ENCODE measurements around the gene DVL2. TPM values are rescaled to one million over a fixed set of nuclear protein-coding genes. Genes with fewer than 3 reads are reported as not detected.
A peak's percentile ranks its signal among the peaks of the same experiment; 100 is the strongest.

Gene DVL2
- total and polyA plus RNA-seq, 2 of the 13 experiments (the other 11 are each of a cell fraction or from before 2014, with no cell fraction given) = 5.7 to 38.2 TPM

- no peak; the same call in 1 of the 2 replicates for TF ChIP-seq AFF4 (CRISPR knock-in tag; IDR thresholded peaks at IDR 0.05)
Observed at GRCh38 chr17:7252176-7253043, 18.1 kb upstream of the DVL2 start, which contains the start of gene ELP5 (continued).

- H4K20me1 ChIP-seq (ENCODE audit: insufficient read depth, low read length) = no peaks in the 10 kb centered on the region
- peak; percentile 99 for DNase-seq (ENCODE audit: low spot score)
- peaks cover 38% of the 10 kb centered on the region for H3K4me1 ChIP-seq (ENCODE audit: insufficient read depth, low read length)
- H2AFZ ChIP-seq (ENCODE audit: low read length) = no peak within 1 kb of the TSS
- intact Hi-C loops (cut with micrococcal nuclease; ENCODE audit: unreplicated experiment) (no loop called here), in situ Hi-C loops (cut with HindIII; ENCODE audit: extremely low pct_ligation_motif_present, low pct_unique_long_range_greater_than_20kb) (no loop called here)
- no peaks in the 10 kb centered on the region for H3K9me3 ChIP-seq (ENCODE audit: low read length)
- WGBS (ENCODE audit: low lambda C conversion rate) = under 1% methylated on average over 22 of the region's 41 CpGs
- ChIA-PET POLR2A (interaction anchor here (0.7 to 2.6 kb wide), 10 partner anchors 10 to 78 kb away, joined by 3 to 34 read pairs (median 10); partner anchors contain the start of genes ACADVL, ASGR1, DLG4 and DVL2), CTCF (ENCODE audit: low intra/inter-chr PET ratio, low total read pairs) (interaction anchor here (1.5 kb wide), 2 partner anchors 29 to 44 kb away, joined by 4 to 5 read pairs; partner anchors contain the start of gene SLC2A4)
- H3K4me3 ChIP-seq (replicated peaks in 1 of 3; ENCODE audit: insufficient read depth in 1 of 3, low read depth in 2 of 3, low read length in 3 of 3) = peak within 1 kb of the TSS; percentile 95 to 99 (median 96)
- H3K9ac ChIP-seq (ENCODE audit: insufficient read depth, low read depth, low read length) = peak within 1 kb of the TSS; percentile 96
- peak; percentile 93 for ATAC-seq
- H3K27me3 ChIP-seq (ENCODE audit: control insufficient read depth in 1 of 2, insufficient read depth in 2 of 2, low read length in 2 of 2) = peaks cover 0 to 2% of the 10 kb centered on the region in 2 experiments; a peak in 1 of 5 replicates
- peak within 1 kb of the TSS; percentile 91 for H3K4me2 ChIP-seq (ENCODE audit: low read depth, low read length)
- H3K36me3 ChIP-seq (replicated peaks in 1 of 2; ENCODE audit: control insufficient read depth in 1 of 2, insufficient read depth in 2 of 2, low read length in 2 of 2) = peaks cover 9 to 18% of the 10 kb centered on the region in 2 experiments; a peak in 4 of 5 replicates
- peak within 1 kb of the TSS; percentile 99 for H3K27ac ChIP-seq (ENCODE audit: extremely low read length, insufficient read depth, low read length)
- H3K79me2 ChIP-seq (ENCODE audit: insufficient read depth, low read length) = peaks cover 54% of the 10 kb centered on the region
- peak; percentile 97 for FAIRE-seq
- no TSS peak for BruUV-seq (replicated peaks)
- TF ChIP-seq ZFP82 (CRISPR knock-in tag; IDR thresholded peaks at IDR 0.05; ENCODE audit: borderline replicate concordance) = 0 out of 2 replicates have a peak, but pooled peaks have one; percentile 43
- no peak for TF ChIP-seq GFI1 (CRISPR knock-in tag; IDR thresholded peaks at IDR 0.05; ENCODE audit: borderline replicate concordance)
- peak; percentile 78 for TF ChIP-seq GABPA (IDR thresholded peaks at IDR 0.05; ENCODE audit: low read depth, low read length)
- TF ChIP-seq GABPA (CRISPR knock-in tag; IDR thresholded peaks at IDR 0.05; ENCODE audit: low read depth) = peak; percentile 95
- 0 out of 2 replicates have a peak, but pooled peaks have one; percentile 30 for TF ChIP-seq ZSCAN30 (CRISPR knock-in tag; IDR thresholded peaks at IDR 0.05)
- TF ChIP-seq HDAC2 (CRISPR knock-in tag; IDR thresholded peaks at IDR 0.05) = no peak
- TF ChIP-seq ZNF7 (CRISPR knock-in tag; IDR thresholded peaks at IDR 0.05) = no peak
- TF ChIP-seq HCFC1 (IDR thresholded peaks at IDR 0.05; ENCODE audit: low read depth, low read length) = peak; percentile 46; the same call in 1 of the 2 replicates
- 0 out of 2 replicates have a peak, but pooled peaks have one; percentile 23 for TF ChIP-seq ZSCAN31 (CRISPR knock-in tag; IDR thresholded peaks at IDR 0.05; ENCODE audit: low read depth)
- peak; percentile 39; the same call in 1 of the 2 replicates for TF ChIP-seq ERF (CRISPR knock-in tag; IDR thresholded peaks at IDR 0.05)
- no peak for TF ChIP-seq ZMYM4 (CRISPR knock-in tag; IDR thresholded peaks at IDR 0.05)
- TF ChIP-seq ARNT2 (CRISPR knock-in tag; IDR thresholded peaks at IDR 0.05; ENCODE audit: low read depth) = no peak; the same call in 1 of the 2 replicates
- peak; percentile 61; the same call in 1 of the 2 replicates for TF ChIP-seq TAF1 (CRISPR knock-in tag; IDR thresholded peaks at IDR 0.05)
- TF ChIP-seq GATAD1 (CRISPR knock-in tag; IDR thresholded peaks at IDR 0.05) = peak; percentile 92
- 0 out of 2 replicates have a peak, but pooled peaks have one; percentile 29 for TF ChIP-seq TFAP4 (IDR thresholded peaks at IDR 0.05; ENCODE audit: borderline replicate concordance, low read depth)
- TF ChIP-seq WIZ (CRISPR knock-in tag; IDR thresholded peaks at IDR 0.05) = 0 out of 2 replicates have a peak, but pooled peaks have one; percentile 37
Observed at GRCh38 chr17:7251661-7252175, 17.4 kb upstream of the DVL2 start, which contains the start of gene CTDNEP1. TSS of gene CTDNEP1 (minus strand) at chr17:7251734. CDS start at chr17:7251296, 438 bp downstream.

Measured in HepG2 (cell line).